B cell (primary cell): Measurements from ENCODE around the gene LRRC72. TPM values are rescaled to one million over a fixed set of nuclear protein-coding genes. Genes with fewer than 3 reads are reported as not detected.

Experiments used
- ATAC-seq: fragments of 200-7000 bp; cut with Tn5 transposase; one replicate; pipeline ENCODE4 v1.10.0; 2021; ENCODE audit warnings: low read depth, mild to moderate bottlenecking, moderate number of reproducible peaks, moderate library complexity
- CTCF ChIA-PET: fragments of 350-600 bp; sonication (Branson Sonifier 250); formaldehyde crosslinking; loops from one replicate; lab custom pipeline; 2021; ENCODE audit warnings: antibody characterized with exemption, inconsistent platforms; lab: Charles Lee
- POLR2A ChIA-PET: fragments of 350-600 bp; sonication (Branson Sonifier 250); formaldehyde crosslinking; loops from one replicate; lab custom pipeline; 2021; ENCODE audit warnings: antibody characterized with exemption; lab: Charles Lee
- DNase-seq: peaks from one replicate; pipeline ENCODE4 v3.0.0; 2013
- H2AFZ ChIP-seq: 2 replicates; pipeline ENCODE4 v1.6.1; 2012; ENCODE audit warnings: mild to moderate bottlenecking, low read depth, low read length; ENCODE audit not compliant: insufficient read depth, poor library complexity, severe bottlenecking
- H3K27ac ChIP-seq, 2 donors: 1 replicate in 1 of 2; 2 replicates in 1 of 2; pipeline ENCODE4 v1.5.1; 2012 to 2013; ENCODE audit warnings: low read length in 2 of 2, mild to moderate bottlenecking in 2 of 2, moderate library complexity in 1 of 2
- H3K27me3 ChIP-seq, 4 experiments: fragments of 200-600 bp in 1 of 4; sonication (generic) in 1 of 4; replicated peaks in 1 of 4; 1 replicate in 2 of 4; 2 replicates in 2 of 4; pipeline versions ENCODE4 v1.6.1 to v1.7.0; 2013 to 2016; ENCODE audit warnings: low read length in 3 of 4, mild to moderate bottlenecking in 2 of 4, mixed read lengths in 1 of 4, moderate library complexity in 1 of 4; ENCODE audit not compliant: insufficient read depth in 4 of 4, control insufficient read depth in 3 of 4; ENCODE audit errors: control extremely low read depth in 1 of 4
- H3K36me3 ChIP-seq, 2 experiments: replicated peaks in 1 of 2; 1 replicate in 1 of 2; 2 replicates in 1 of 2; pipeline versions ENCODE4 v1.6.1 to v1.7.1; 2013; ENCODE audit warnings: low read length in 1 of 2; ENCODE audit not compliant: insufficient read depth in 2 of 2, control insufficient read depth in 1 of 2; ENCODE audit errors: control extremely low read depth in 1 of 2, extremely low read depth in 1 of 2
- H3K4me1 ChIP-seq, 2 donors: fragments of 200-600 bp in 1 of 2; sonication (generic) in 1 of 2; 1 replicate in 1 of 2; 2 replicates in 1 of 2; pipeline versions ENCODE4 v1.5.1 to v1.6.1; 2013 to 2017; ENCODE audit warnings: low read length in 2 of 2; ENCODE audit not compliant: control insufficient read depth in 2 of 2, insufficient read depth in 2 of 2
- H3K4me2 ChIP-seq: replicated peaks from 2 replicates; pipeline ENCODE3; 2012; ENCODE audit warnings: mild to moderate bottlenecking, low read depth, low read length; ENCODE audit not compliant: poor library complexity, severe bottlenecking
- H3K4me3 ChIP-seq, 5 experiments: fragments of 200-600 bp in 1 of 5; sonication (generic) in 1 of 5; 1 replicate in 3 of 5; 2 replicates in 2 of 5; pipeline versions ENCODE4 v1.5.1 to v1.7.0; 2011 to 2016; ENCODE audit warnings: low read length in 4 of 5, mild to moderate bottlenecking in 4 of 5, low read depth in 2 of 5, control low read depth in 1 of 5, moderate library complexity in 1 of 5; ENCODE audit not compliant: insufficient read depth in 1 of 5; ENCODE audit errors: control extremely low read depth in 1 of 5, extremely low read depth in 1 of 5
- H3K79me2 ChIP-seq: fragments of 200-600 bp; sonication (generic); one replicate; pipeline ENCODE4 v1.6.0; 2016; ENCODE audit warnings: low read length; ENCODE audit not compliant: control insufficient read depth, insufficient read depth
- H3K9ac ChIP-seq: fragments of 200-600 bp; sonication (generic); 2 replicates; pipeline ENCODE4 v1.6.1; 2017; ENCODE audit warnings: mild to moderate bottlenecking, low read length, moderate library complexity
- H3K9me3 ChIP-seq, 3 donors: one replicate each; pipeline versions ENCODE4 v1.6.1 to v1.7.1; 2013; ENCODE audit warnings: low read length in 2 of 3; ENCODE audit not compliant: control insufficient read depth in 2 of 3, insufficient read depth in 1 of 3; ENCODE audit errors: control extremely low read depth in 1 of 3
- H4K20me1 ChIP-seq: 2 replicates; pipeline ENCODE4 v1.6.0; 2012; ENCODE audit warnings: mild to moderate bottlenecking, low read length; ENCODE audit not compliant: insufficient read depth, control insufficient read depth, poor library complexity, severe bottlenecking
- H3K27ac Mint-ChIP-seq: one replicate; pipeline ENCODE4 v1.8.0; 2021; ENCODE audit warnings: mixed read lengths
- H3K27me3 Mint-ChIP-seq: one replicate; pipeline ENCODE4 v1.8.0; 2021; ENCODE audit warnings: mixed read lengths
- H3K4me1 Mint-ChIP-seq: one replicate; pipeline ENCODE4 v1.8.0; 2021; ENCODE audit warnings: mixed read lengths
- H3K4me3 Mint-ChIP-seq: one replicate; pipeline ENCODE4 v1.8.0; 2021; ENCODE audit warnings: mixed read lengths
- H3K9me3 Mint-ChIP-seq: one replicate; pipeline ENCODE4 v1.8.0; 2022; ENCODE audit warnings: mixed read lengths; ENCODE audit not compliant: insufficient read depth
- EZH2 ChIP-seq: IDR thresholded peaks from 2 replicates; pipeline ENCODE4 v1.6.1; 2012; ENCODE audit warnings: borderline replicate concordance, low read depth, mild to moderate bottlenecking, moderate library complexity, low read length; ENCODE audit not compliant: insufficient read depth, poor library complexity, severe bottlenecking
- WGBS: methylation state at CpG from one replicate; pipeline ENCODE4 v1.1.5; 2013; ENCODE audit warnings: missing lambda C conversion rate; ENCODE audit not compliant: insufficient coverage; 5-methylcytosine and 5-hydroxymethylcytosine counted together
- intact Hi-C: fragments of 100-400 bp; cut with micrococcal nuclease; formaldehyde crosslinking; loops from one replicate; pipeline ENCODE4 v1.10.0; 2022
- polyA plus RNA-seq: library from polyadenylated mRNA; depleted of rRNA; stranded (reverse); fragments of >200 nt; gene quantifications from 2 replicates; pipeline ENCODE4 v1.2.3, GENCODE V29; 2012
- total RNA-seq, 2 donors: library from RNA; stranded (reverse); fragments of 120-200 nt in 1 of 2; gene quantifications; 1 replicate in 1 of 2; 2 replicates in 1 of 2; pipeline versions ENCODE4 v1.2.3 to v1.2.4, GENCODE V29; 2013 to 2022
- TF ChIP-seq, protein P1 (sequence below): fragments of 200-600 bp; IDR thresholded peaks from one replicate; pipeline ENCODE4 v1.8.0; 2022; ENCODE audit warnings: antibody characterized with exemption, mild to moderate bottlenecking

Gene LRRC72
- total and polyA plus RNA-seq, 2 donors (not counting 1 experiment from before 2014, with no cell fraction given), result not detected

DNA sequence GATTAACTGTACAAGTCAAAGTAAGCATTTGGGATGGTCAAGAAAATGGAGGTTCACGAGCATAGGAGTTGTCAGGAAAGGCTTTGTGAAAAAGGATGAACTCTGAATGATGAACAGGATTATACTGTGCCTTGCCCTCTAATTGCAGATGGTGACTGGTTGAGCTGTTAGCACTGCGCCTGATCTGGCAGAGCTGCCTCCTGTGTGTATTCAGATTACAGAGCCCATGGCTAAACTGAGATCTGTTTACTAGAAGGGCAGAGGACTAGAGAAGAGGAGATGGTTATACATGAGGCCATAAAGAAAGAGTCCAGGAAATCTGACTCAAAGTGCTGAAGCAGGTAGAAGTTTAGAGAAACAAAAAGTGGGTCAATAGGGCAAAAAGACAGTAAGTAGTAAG, 29.7 kb downstream of the LRRC72 start:
- intact Hi-C loops, result no loop called here
- Histone ChIP-seq H3K4me3 (no peak overlapping the region), H4K20me1 (no peaks in the 10 kb centered on the region), H2AFZ (no peak overlapping the region), H3K9me3 (no peaks in the 10 kb centered on the region), H3K79me2 (no peaks in the 10 kb centered on the region), H3K4me1 (no peaks in the 10 kb centered on the region), H3K4me2 (no peak overlapping the region), H3K27ac (no peak overlapping the region), H3K9ac (no peak overlapping the region), H3K36me3 (no peaks in the 10 kb centered on the region), H3K27me3 (no peaks in the 10 kb centered on the region)
- CTCF ChIA-PET, result interaction anchor here (0.6 to 1.0 kb wide), 3 partner anchors 8 to 131 kb away, joined by 3 to 4 read pairs (median 3); no protein-coding TSS in a partner anchor
- DNase-seq (no peak), ATAC-seq (no peak)
- WGBS, result 92% methylated on average over 2 of the region's 2 CpGs
- POLR2A ChIA-PET, result no interaction called here
- Mint-ChIP-seq H3K27me3 (peaks cover 7% of the 10 kb centered on the region), H3K27ac (no peak overlapping the region), H3K4me3 (no peak overlapping the region), H3K9me3 (no peaks in the 10 kb centered on the region), H3K4me1 (no peaks in the 10 kb centered on the region)
- no peak for TF ChIP-seq EZH2
- TF ChIP-seq, protein P1, sequence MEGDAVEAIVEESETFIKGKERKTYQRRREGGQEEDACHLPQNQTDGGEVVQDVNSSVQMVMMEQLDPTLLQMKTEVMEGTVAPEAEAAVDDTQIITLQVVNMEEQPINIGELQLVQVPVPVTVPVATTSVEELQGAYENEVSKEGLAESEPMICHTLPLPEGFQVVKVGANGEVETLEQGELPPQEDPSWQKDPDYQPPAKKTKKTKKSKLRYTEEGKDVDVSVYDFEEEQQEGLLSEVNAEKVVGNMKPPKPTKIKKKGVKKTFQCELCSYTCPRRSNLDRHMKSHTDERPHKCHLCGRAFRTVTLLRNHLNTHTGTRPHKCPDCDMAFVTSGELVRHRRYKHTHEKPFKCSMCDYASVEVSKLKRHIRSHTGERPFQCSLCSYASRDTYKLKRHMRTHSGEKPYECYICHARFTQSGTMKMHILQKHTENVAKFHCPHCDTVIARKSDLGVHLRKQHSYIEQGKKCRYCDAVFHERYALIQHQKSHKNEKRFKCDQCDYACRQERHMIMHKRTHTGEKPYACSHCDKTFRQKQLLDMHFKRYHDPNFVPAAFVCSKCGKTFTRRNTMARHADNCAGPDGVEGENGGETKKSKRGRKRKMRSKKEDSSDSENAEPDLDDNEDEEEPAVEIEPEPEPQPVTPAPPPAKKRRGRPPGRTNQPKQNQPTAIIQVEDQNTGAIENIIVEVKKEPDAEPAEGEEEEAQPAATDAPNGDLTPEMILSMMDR, result no peak

DNA sequence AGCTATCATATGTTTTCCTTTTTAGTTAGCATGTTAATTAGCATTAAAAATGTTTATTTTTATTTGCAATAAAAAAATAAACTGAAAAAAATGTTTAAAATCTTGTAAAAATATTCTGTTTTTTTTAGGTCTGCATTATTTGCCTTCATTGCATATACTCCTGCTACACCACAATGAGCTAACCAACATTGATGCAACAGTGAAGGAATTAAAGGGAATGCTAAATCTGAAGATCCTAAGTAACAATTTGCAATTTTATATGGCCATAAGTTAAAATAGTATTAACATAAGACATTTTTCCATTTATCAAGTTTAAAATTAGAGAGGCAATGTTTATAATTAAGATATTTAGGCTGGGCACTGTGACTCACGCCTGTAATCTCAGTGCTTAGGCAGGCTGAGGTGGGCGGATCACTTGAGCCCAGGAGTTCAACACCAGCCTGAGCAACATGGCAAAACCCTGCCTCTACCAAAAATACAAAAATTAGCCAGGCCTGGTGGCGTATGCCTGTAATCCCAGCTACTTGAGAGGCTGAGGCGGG, 32.2 kb downstream of the LRRC72 start:
- no peaks in the 10 kb centered on the region for H3K79me2 ChIP-seq
- Mint-ChIP-seq H3K27me3 (no peaks in the 10 kb centered on the region), H3K27ac (no peak overlapping the region), H3K4me3 (no peak overlapping the region), H3K9me3 (no peaks in the 10 kb centered on the region), H3K4me1 (peaks cover 8% of the 10 kb centered on the region)
- TF ChIP-seq EZH2, result no peak
- no peaks in the 10 kb centered on the region for H3K36me3 ChIP-seq
- WGBS, result 100% methylated on average over 2 of the region's 4 CpGs
- no peak overlapping the region for H3K27ac ChIP-seq
- H3K27me3 ChIP-seq, result no peaks in the 10 kb centered on the region
- DNase-seq (no peak), ATAC-seq (no peak)
- no peaks in the 10 kb centered on the region for H3K9me3 ChIP-seq
- H3K4me2 ChIP-seq, result no peak overlapping the region
- H2AFZ ChIP-seq, result no peak overlapping the region
- no peaks in the 10 kb centered on the region for H4K20me1 ChIP-seq
- no peak overlapping the region for H3K9ac ChIP-seq
- peaks cover 3 to 6% of the 10 kb centered on the region in 2 donors for H3K4me1 ChIP-seq
- intact Hi-C loops, result no loop called here
- no peak overlapping the region for H3K4me3 ChIP-seq
- CTCF ChIA-PET, result interaction anchor here (0.8 kb wide), 1 partner anchor 481 kb away, joined by 3 read pairs; no protein-coding TSS in a partner anchor
- POLR2A ChIA-PET, result interaction anchor here (0.6 kb wide), 1 partner anchor 1014 kb away, joined by 3 read pairs; no protein-coding TSS in a partner anchor
